GM19351 (cell line): ENCODE measurements around the gene BCAR1.
"Not testable (repeated sequence)": the region's sequence is repeated elsewhere in the genome, so short reads cannot be mapped to it uniquely, and the experiment has no call there.

Experiments used
- ATAC-seq: cut with Tn5 transposase; IDR thresholded peaks from one replicate; pipeline ENCODE4 v1.9.1; 2021; ENCODE audit warnings: mild to moderate bottlenecking, moderate library complexity; ENCODE audit not compliant: unreplicated experiment

Gene BCAR1

GRCh38 chr16:75207831-75208230 lies 43.6 kb downstream of the BCAR1 start:
- no peak for ATAC-seq

- ATAC-seq: peak; percentile 54
Measured at GRCh38 chr16:75206749-75207451, 44.5 kb downstream of the BCAR1 start, which contains the start of gene CTRB2. TSS of gene CTRB2 (minus strand) at chr16:75207161. CDS start at chr16:75207141, 20 bp downstream.

- ATAC-seq: peak; percentile 23
Measured at GRCh38 chr16:75205961-75206748, 45.3 kb downstream of the BCAR1 start.

- not testable (repeated sequence) for ATAC-seq
Measured at GRCh38 chr16:75205438-75205837, 46.0 kb downstream of the BCAR1 start.

GRCh38 chr16:75204905-75205304 lies 46.5 kb downstream of the BCAR1 start:
- ATAC-seq: not testable (repeated sequence)

- no peak for ATAC-seq
Measured at GRCh38 chr16:75204410-75204758, 47.0 kb downstream of the BCAR1 start.

GRCh38 chr16:75203667-75204409 lies 47.6 kb downstream of the BCAR1 start:
- ATAC-seq: no peak

- no peak for ATAC-seq
Measured at GRCh38 chr16:75203096-75203495, 48.3 kb downstream of the BCAR1 start.

- no peak for ATAC-seq
Measured at GRCh38 chr16:75202069-75202590, 49.3 kb downstream of the BCAR1 start.

GRCh38 chr16:75198135-75198600 lies 53.3 kb downstream of the BCAR1 start:
- ATAC-seq: no peak

- ATAC-seq: no peak
Measured at GRCh38 chr16:75197522-75198134, 53.8 kb downstream of the BCAR1 start.

- no peak for ATAC-seq
Measured at GRCh38 chr16:75196836-75197235, 54.6 kb downstream of the BCAR1 start.

- ATAC-seq: no peak
Measured at GRCh38 chr16:75195811-75196790, 55.3 kb downstream of the BCAR1 start.

GRCh38 chr16:75193730-75194444 lies 57.5 kb downstream of the BCAR1 start:
- no peak for ATAC-seq

- ATAC-seq: no peak
Measured at GRCh38 chr16:75193265-75193650, 58.2 kb downstream of the BCAR1 start.

- ATAC-seq: no peak
Measured at GRCh38 chr16:75192606-75193264, 58.7 kb downstream of the BCAR1 start.

- ATAC-seq: no peak
Measured at GRCh38 chr16:75189638-75190245, 61.7 kb downstream of the BCAR1 start.
